ENCODE measurements around the gene IGFBP6.

GRCh38 chr12:53076461-53076860, 21.0 kb upstream of the IGFBP6 start:
- TF ChIP-seq CTCF (IDR thresholded peaks at IDR 0.05; ENCODE audit: low read depth, low read length, poor library complexity, severe bottlenecking) (no peak), EZH2phosphoT487 (IDR thresholded peaks at IDR 0.05; ENCODE audit: borderline replicate concordance, low read length) (no peak)
